HG02759 (cell line): ENCODE results near the gene CYP4F2.
"Not testable (repeated sequence)": the region's sequence is repeated elsewhere in the genome, so short reads cannot be mapped to it uniquely, and the experiment has no call there.

Experiments
- ATAC-seq: cut with Tn5 transposase; IDR thresholded peaks from one replicate; pipeline ENCODE4 v1.9.1; 2021; ENCODE audit warnings: mild to moderate bottlenecking, moderate library complexity; ENCODE audit not compliant: unreplicated experiment

Gene CYP4F2

GRCh38 chr19:15900504-15900903 lies 2.6 kb upstream of the CYP4F2 start:
- ATAC-seq: no peak

GRCh38 chr19:15900032-15900431 lies 2.2 kb upstream of the CYP4F2 start:
- ATAC-seq: not testable (repeated sequence)

GRCh38 chr19:15899561-15899960 lies 1.7 kb upstream of the CYP4F2 start:
- not testable (repeated sequence) for ATAC-seq

- no peak for ATAC-seq
Measured at GRCh38 chr19:15897026-15897737, 692 bp downstream of the CYP4F2 start.

GRCh38 chr19:15895876-15896430 lies 1.9 kb downstream of the CYP4F2 start:
- ATAC-seq: no peak

- ATAC-seq: no peak
Measured at GRCh38 chr19:15894359-15894758, 3.5 kb downstream of the CYP4F2 start.

- no peak for ATAC-seq
Measured at GRCh38 chr19:15893477-15893876, 4.4 kb downstream of the CYP4F2 start.

GRCh38 chr19:15892012-15892411 lies 5.9 kb downstream of the CYP4F2 start:
- ATAC-seq: no peak

- ATAC-seq: no peak
Measured at GRCh38 chr19:15891434-15891833, 6.4 kb downstream of the CYP4F2 start.

- ATAC-seq: not testable (repeated sequence)
Measured at GRCh38 chr19:15889339-15889738, 8.5 kb downstream of the CYP4F2 start.

GRCh38 chr19:15885919-15886318 lies 12.0 kb downstream of the CYP4F2 start:
- no peak for ATAC-seq

- ATAC-seq: no peak
Measured at GRCh38 chr19:15885167-15885566, 12.7 kb downstream of the CYP4F2 start.

GRCh38 chr19:15883329-15883728 lies 14.5 kb downstream of the CYP4F2 start:
- ATAC-seq: not testable (repeated sequence)

GRCh38 chr19:15874821-15875474 lies 22.9 kb downstream of the CYP4F2 start:
- no peak for ATAC-seq

- not testable (repeated sequence) for ATAC-seq
Measured at GRCh38 chr19:15873771-15874170, 24.1 kb downstream of the CYP4F2 start.

GRCh38 chr19:15871570-15871969 lies 26.3 kb downstream of the CYP4F2 start:
- ATAC-seq: no peak

- ATAC-seq: no peak
Measured at GRCh38 chr19:15869873-15870272, 28.0 kb downstream of the CYP4F2 start.

- no peak for ATAC-seq
Measured at GRCh38 chr19:15869109-15869555, 28.7 kb downstream of the CYP4F2 start.

GRCh38 chr19:15866636-15867035 lies 31.2 kb downstream of the CYP4F2 start:
- no peak for ATAC-seq

- no peak for ATAC-seq
Measured at GRCh38 chr19:15864824-15865223, 33.0 kb downstream of the CYP4F2 start.

GRCh38 chr19:15863272-15863671 lies 34.6 kb downstream of the CYP4F2 start:
- no peak for ATAC-seq

- no peak for ATAC-seq
Measured at GRCh38 chr19:15862444-15862843, 35.4 kb downstream of the CYP4F2 start.
